ENCODE measurements around the gene NR5A2.
"Not testable (repeated sequence)": the region's sequence is repeated elsewhere in the genome, so short reads cannot be mapped to it uniquely, and the experiment has no call there.

Gene NR5A2

DNA sequence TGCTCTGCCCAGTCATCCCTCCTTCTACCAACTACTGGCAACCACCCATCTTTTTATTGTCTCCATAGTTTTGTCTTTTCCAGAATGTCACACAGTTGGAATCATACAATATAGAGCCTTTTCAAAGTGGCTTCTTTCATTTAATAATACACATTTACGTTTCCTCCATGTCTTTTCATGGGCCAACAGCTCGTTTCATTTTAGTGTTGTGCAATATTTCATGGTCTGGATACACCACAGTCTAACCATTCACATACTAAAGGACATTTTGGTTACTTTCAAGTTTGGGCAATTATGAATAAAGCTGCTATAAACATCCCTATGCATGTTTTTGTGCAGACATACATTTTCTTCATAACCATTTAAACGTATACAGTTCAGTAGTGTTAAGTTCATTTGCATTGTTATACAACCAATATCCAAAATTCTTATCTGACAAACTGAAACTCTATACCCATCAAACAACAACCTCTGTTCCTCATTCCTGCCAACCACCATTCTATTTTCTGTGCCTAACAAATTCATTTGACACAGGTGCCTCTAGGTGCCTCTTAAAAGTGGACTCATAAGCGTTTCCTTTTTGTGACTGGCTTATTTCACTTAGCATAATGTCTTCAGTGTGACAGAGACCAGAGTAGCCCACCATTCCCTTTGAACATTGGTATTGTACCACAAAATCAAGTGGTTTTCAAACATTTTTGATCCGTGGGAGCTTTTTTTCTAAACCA is 138.1 kb downstream of the NR5A2 start:
- no peak for DNase-seq (ENCODE audit: low read depth)

DNA sequence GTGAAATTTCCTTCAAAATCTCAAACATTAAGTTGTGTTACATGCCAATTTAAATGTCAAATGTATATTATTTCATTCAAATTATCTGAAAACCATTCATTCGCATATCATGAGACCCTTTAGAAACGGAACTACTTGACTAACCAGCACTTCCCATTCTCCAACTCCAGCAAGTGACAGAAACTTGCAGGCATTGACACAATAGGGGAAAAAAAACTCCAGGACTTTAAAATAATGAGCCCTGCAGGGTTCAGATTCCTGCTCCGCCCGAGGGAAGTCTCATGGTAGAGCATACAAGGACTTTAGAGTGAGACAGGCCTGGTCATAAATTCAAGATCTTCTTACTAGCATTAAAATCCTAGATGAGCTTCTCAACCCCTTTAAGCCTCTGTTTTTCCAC is 138.9 kb downstream of the NR5A2 start:
- DNase-seq (ENCODE audit: low read depth) = no peak

DNA sequence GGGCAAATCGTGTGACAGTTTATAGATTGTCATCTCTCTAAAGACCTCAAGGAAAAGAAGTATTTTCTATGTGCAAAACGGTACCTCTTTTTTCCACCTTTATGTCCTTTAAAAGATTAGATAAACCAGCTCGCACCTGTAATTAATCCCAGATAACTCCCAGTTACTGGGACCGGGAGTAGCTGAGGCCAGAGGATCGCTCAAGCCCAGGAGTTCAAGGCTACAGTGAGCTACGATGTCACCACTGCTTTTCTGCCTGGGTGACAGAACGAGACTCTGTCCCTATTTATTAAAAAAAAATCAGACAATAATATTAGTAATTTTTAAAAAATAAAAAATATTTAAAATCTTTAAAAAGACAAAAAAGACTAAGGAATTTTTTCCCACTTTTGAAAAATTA is 141.4 kb downstream of the NR5A2 start:
- DNase-seq (ENCODE audit: low read depth) = no peak

DNA sequence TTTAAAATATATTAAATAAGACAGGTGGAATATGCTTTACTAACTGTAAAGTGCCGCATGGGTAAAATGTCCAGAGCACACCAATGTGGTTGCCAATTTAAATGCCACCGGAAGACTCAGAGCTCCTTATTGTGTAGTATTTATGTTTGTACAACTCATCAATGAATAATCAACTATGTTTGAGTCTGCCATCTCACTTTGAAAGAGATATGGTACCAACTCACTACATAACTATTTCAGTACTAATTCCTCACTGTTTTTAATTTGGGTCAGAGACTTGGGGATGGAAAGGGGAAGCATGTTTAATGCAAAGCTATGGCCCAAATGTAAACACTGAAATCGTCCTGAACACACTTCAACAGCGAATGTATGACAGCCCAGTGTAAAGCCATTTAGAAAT is 144.8 kb downstream of the NR5A2 start:
- peak; percentile 7 for DNase-seq (ENCODE audit: low read depth)

DNA sequence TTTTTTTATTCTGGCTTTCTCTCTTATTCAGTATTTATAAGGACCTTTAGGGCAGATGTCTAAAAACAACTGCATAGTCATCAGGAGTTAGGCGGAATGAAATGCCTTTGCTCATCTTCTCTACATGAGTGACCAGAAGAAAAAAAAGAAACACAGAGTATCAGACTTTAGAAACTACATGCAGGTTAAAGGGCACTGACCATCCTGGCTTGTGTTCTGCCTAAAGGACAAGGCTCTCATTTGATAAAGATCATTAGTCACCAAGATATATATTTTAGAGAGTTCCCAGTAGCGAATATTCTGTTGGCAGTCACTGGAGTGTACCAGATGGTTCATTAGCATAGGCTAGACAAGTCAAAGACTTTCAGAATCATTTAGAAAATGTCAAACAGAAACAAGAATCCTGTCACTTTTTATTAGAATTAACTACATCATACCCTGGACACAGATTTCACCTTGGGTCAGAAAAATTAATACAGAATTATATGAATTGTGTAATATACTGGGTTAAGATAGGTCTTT is 145.6 kb downstream of the NR5A2 start:
- no peak for DNase-seq (ENCODE audit: low read depth)

DNA sequence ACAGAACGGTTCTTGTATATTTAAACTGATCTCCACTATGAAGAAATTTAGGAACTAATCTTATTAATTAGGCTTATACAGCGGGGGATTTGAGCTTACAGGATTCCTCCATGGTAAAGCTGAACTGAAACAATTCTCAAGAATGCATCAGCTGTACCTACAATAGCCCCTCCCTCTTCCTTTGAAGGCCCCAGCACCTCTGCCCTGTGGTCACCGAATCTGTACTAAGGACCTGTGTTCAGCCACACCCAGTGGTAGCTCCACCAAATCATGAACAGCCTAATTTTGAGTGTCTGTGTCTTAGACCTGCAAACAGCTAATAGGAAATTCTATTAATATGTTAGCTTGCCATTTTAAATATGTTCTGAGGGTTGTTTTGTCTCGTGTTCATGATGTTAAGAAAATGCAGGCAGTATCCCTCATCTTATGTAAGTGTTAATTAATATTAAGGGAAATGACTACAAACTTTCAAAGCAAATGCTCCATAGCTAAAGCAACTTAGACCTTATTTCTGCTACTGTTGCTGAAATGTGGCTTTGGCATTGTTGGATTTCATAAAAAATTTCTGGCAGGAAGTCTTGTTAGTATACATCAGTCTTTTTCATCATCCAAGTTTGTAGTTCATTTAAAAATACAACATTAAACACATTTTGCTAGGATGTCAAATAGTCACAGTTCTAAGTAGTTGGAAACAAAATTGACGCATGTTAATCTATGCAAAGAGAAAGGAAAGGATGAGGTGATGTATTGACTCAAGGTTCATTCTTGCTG is 147.2 kb downstream of the NR5A2 start:
- no peak for DNase-seq (ENCODE audit: low read depth)

DNA sequence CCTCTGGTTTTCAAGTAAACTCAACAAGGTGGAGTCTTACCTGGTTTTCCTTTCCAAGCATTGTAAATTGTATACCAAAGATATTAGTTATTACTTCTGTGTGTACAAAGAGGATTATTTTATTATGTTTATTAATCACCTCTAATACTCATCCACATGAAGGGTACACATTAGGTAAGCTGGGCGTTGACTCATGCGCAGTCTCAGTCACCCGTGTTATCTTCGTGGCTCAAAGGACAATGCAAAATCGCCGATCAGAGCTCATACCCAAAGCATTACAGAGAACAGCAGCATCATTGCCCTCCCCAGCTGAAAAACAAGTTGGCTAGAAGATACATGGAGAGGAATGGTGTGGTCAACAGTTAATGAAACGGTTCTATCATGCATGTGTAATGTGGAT is 148.7 kb downstream of the NR5A2 start:
- DNase-seq (ENCODE audit: low read depth) = no peak

DNA sequence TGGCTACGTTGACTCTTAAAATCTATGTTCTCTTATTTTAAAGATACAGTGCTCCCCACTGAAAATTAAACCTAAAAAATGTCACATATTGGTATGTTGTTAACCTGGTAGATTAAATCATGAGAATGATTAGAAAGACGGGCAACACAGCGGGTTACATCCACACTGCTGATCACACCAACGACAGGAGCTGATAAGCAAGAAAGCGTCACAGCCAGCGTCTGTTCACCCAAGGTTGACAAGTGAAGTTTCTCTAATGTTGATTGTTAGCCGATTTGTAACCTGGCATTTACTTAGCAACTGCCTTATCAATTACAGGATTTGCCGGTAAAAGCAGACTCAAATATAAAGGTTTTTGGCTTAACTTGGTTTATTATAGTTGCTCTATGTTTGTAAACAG is 149.3 kb downstream of the NR5A2 start:
- no peak for DNase-seq (ENCODE audit: low read depth)

DNA sequence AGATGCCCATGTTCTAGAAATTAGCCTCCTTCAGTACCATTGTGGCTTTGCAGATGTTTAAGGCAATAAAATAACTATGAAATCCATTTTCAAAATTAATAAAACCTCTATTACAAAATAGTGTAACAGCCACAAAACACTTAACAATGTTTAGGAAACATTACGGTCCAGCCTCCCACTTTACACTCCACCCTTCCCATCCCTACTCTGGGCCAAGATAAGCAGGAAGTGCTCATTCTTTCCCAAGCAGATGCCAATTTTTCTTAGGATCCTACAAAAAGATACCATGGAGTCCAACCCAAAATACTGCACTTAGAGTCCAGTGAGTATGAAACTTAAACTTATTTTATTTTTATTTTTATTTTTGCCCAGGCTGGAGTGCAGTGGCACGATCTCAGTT is 150.8 kb downstream of the NR5A2 start:
- DNase-seq (ENCODE audit: low read depth) = no peak

DNA sequence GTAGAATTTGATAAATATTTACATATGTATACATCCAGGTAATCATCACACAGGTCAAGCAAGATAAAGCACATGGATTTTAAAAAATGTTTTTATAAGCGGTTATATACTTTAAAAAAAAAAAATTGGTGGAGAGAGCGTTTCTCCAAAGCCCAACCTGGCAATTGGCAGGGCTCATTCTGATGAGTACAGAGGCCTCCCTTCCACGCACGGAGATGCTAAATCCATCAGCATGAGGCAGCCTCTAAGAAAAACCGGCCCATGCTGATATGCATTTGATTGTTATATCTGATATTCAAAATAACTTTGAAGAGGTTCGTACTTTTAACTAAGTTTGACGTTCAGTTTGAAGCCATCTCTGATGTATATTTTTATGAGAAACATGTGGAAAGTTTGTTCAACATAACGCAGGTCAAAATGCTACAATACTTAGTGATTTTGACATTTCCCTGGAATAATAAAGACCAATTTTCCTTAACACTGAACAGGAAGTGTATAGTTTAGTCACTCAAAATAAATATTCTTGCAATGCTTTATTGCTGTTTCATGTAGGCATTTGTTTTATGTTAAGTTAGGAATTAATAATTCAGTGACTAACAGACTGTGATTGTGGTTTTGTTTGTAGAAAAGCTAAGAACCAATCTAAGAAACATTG is 151.7 kb downstream of the NR5A2 start:
- peak; percentile 18 for DNase-seq (ENCODE audit: low read depth)

DNA sequence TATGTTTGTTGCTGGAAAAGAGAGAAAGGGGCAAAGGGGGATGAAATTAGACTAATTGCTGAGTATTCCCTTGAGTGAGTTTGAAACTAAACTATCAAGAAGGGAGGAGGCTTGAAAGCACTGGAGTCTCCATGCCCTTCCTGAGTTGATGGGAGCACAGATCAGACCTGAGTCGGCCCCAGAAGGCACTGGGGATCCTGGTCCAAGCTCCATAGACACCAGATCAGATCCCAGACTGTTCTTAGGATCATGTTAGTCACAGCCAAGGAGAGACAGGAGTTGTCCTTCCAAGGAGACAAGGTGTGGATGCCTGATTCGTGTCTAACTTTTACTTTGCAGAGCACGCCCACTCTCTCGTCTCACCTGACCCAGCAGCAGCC is 152.3 kb downstream of the NR5A2 start:
- no peak for DNase-seq (ENCODE audit: low read depth)

DNA sequence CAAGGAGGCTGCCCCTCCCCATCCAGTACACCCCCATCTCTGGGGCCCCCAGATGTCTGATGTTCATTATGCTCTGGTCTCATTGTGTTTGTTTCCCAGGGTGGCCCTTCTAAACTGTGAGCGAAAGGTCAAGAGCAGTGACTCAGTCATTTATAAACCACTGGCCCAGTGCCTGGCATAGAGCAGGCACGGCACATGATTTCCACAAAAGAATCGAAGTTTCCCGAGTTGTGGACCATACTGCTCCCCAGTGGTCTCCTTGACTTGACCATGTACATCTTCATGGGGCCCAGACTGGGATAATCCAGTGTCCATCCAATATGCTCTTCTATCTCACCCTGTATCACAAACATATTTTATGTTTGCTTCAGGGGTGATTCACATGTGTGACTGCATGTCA is 153.3 kb downstream of the NR5A2 start:
- DNase-seq (ENCODE audit: low read depth) = peak; percentile 22

DNA sequence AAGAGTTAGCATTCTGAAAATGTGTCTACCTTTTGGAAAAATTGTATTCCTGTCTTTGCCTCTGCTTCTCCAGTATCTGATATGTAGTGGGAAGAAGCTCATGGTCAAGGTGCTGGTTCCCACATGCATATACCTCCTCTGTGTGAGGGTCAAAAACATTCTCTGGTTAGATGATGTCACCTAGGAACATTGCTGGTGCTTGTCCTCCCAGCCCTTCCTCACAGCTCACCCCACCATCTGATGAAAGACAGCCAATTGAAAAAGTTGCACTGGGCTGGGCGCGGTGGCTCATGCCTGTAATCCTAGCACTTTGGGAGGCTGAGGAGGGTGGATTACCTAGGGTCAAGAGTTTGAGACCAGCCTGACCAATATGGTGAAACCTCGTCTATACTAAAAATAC is 154.4 kb downstream of the NR5A2 start:
- no peak for DNase-seq (ENCODE audit: low read depth)

DNA sequence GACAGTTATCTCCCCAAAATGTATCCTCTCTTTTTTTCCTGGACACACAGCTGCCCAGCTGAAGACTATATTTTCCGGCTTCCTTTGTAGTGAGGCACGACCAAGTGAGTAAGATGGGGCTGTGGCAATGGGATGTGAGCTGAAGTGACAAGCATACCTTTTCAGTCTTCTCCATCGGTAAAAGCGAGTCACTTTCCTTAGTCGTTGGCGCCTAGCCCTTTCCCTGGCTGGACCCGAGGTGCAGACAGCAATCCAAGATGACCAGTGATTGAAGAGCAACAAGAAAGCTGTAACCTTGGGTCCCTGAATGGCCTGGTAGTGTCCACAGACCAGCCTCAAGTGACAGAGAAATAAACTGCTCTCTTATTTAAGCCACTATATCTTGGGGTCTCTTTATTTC is 155.2 kb downstream of the NR5A2 start:
- DNase-seq (ENCODE audit: low read depth) = no peak

DNA sequence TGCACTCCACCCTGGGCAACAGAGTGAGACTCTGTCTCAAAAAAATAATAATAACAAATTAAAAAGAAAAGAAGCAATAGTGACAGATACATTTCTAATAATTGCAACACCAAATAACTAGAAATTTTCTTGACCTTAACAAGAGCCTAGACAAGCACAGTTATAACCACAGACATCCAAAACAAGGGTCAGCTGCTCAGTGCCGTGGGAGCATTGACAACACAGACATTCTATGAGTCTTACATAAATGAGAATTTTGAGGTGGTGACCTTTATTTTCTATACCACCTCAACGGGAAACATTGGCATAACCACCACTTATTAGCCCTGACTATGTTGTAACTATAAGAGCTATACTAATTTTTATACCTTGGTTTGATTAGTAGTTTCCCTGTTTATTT is 156.1 kb downstream of the NR5A2 start:
- peak; percentile 7 for DNase-seq (ENCODE audit: low read depth)

DNA sequence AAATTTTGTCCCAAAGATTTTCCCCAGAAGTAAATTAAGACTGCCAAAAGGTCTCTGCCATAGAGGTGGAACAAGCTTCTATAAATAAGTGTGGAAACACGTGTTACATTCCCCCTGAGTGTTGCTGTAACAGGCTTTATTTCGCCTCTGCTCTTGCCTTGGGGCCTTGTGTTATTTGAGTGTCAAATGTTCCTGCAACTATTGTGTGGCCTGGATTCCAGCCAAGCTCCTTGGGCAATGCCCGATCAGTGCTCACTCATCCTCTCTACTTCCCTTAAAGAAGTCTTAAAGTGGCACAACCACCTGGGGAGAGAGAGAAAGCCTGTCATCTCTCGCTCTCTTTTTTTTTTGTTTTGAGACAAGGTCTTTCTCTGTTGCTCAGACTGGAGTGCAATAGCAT is 156.7 kb downstream of the NR5A2 start:
- peak; percentile 34 for DNase-seq (ENCODE audit: low read depth)

DNA sequence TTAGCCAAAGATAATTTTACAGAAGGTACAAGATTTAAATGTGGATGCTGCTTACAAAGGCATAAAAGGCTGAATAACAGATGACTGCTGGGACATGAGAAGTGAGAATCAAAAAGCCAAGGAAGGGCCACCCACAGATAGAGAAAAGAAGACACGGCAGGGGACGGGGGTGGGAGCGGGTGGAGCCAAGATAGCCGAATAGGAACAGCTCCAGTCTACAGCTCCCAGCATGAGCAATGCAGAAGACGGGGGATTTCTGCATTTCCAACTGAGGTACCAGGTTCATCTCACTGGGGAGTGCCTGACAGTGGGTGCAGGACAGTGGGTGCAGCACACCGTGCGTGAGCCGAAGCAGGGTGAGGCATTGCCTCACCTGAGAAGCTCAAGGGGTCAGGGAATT is 157.7 kb downstream of the NR5A2 start:
- DNase-seq (ENCODE audit: low read depth) = not testable (repeated sequence)

DNA sequence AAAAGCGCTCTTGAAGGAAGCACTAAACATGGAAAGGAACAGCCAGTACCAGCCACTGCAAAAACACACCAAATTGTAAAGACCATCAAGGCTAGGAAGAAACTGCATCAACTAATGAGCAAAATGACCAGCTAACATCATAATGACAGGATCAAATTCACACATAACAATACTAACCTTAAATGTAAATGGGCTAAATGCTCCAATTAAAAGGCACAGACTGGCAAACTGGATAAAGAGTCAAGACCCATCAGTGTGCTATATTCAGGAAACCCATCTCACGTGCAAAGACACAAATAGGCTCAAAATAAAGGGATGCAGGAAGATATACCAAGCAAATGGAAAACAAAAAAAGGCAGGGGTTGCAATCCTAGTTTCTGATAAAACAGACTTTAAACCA is 159.8 kb downstream of the NR5A2 start:
- DNase-seq (ENCODE audit: low read depth) = not testable (repeated sequence)

DNA sequence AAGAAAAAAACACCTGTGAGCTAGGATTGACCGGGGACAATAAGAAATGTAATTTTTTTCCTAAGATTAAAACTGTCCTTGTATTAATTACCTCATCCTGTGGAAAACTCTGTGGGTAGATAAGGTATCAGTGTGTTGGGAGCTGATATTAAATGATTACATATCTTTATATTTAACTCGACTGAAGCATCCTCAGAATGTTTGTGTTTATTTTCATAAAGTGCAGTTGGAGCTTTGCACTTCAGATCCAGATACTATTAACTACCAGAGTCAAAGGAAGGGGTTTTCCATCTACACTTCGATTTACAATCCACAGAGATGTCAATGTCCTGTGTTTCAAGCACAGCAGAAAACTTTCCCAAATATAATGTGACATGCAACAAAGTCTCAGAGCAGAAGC is 164.5 kb downstream of the NR5A2 start:
- DNase-seq (ENCODE audit: low read depth) = no peak

DNA sequence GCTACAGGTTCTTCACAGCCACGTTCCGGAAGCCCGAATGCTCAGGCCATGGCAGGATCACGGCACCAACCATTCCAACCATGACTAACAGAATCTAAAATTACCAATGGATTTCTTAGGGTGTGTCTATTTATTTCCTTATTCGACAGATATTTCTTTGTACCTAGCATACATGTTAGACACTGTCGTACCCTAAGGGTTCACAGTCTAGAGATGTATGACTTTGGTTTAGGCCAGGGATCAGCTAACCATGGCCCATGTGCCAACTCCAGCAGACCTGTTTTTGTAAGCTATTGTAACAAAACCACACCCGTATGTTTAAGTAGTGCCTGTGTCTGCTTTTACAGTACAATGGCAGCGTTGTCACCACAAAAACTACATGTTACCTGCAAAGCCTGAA is 167.0 kb downstream of the NR5A2 start:
- DNase-seq (ENCODE audit: low read depth) = no peak

DNA sequence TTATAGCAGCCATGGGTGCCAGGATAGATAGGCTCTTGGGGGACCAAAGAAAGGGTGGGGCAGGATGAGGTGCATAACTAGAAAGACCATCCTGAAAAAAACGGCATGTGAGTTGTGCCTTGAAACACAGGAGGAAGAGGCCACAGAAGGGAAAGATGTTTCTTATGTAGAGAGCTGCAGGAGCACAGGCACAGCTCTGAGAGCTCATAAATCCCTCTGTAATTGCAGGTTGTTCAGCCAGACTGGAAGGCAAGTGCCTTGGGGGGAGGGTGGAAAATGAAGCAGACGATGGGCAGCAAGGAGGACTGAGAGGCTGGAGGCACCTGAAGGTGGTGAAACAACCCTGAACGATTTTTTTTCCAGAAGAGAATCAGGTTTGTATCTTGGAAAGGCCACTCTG is 170.7 kb downstream of the NR5A2 start:
- no peak for DNase-seq (ENCODE audit: low read depth)

DNA sequence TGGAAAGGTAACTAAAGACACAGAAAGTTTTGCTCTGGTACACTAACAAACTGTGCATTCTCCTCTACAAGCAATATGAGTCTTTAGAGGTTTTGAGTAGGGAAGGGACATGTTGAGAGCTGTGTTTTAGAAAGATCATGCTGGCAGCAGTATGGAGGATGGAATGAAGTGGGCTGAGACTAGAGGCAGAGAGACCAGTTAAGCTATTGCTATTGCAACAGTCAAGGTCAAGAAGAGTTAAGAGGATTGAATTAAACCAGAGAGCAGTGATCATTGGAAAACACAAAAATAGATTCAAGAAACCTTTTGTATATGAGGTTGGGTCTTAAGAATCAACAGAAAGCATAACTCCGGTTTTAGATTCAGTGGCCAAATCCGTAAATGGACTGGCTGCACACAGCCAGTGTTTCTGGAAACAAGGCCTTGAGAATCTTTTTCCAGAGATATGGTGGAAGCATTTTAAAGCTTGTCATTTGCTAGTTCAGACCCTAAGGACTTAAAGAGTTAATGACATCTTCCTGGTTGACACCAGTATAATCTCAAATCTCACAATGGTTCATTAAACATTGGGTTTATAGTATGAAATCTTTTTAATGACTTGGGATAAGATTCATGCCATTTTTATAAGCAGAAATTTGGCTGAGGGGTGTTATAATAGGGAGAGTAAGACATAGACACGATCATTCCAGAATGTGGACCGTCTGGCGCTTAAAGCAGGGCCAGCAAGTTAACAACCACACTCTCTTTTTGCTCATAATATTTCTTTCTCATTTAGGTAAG is 177.9 kb downstream of the NR5A2 start:
- DNase-seq (ENCODE audit: low read depth) = no peak

Data from GM04503 (cell line).